GM10266 (cell line): ENCODE data around the gene RIN3.

Experiments
- DNase-seq: peaks from one replicate; pipeline ENCODE4 v3.0.0; 2012; ENCODE audit errors: extremely low spot score
- TF ChIP-seq, protein P1 (sequence below): IDR thresholded peaks from 2 replicates; pipeline ENCODE4 v1.5.1; 2012; ENCODE audit warnings: mild to moderate bottlenecking, low read depth; ENCODE audit not compliant: control insufficient read depth, insufficient read depth; ENCODE audit errors: missing control alignments

RIN3 gene

GRCh38 chr14:92516966-92517506, 3.5 kb downstream of the RIN3 start:
- TF ChIP-seq, protein P1, sequence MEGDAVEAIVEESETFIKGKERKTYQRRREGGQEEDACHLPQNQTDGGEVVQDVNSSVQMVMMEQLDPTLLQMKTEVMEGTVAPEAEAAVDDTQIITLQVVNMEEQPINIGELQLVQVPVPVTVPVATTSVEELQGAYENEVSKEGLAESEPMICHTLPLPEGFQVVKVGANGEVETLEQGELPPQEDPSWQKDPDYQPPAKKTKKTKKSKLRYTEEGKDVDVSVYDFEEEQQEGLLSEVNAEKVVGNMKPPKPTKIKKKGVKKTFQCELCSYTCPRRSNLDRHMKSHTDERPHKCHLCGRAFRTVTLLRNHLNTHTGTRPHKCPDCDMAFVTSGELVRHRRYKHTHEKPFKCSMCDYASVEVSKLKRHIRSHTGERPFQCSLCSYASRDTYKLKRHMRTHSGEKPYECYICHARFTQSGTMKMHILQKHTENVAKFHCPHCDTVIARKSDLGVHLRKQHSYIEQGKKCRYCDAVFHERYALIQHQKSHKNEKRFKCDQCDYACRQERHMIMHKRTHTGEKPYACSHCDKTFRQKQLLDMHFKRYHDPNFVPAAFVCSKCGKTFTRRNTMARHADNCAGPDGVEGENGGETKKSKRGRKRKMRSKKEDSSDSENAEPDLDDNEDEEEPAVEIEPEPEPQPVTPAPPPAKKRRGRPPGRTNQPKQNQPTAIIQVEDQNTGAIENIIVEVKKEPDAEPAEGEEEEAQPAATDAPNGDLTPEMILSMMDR: no peak
- DNase-seq: no peak

DNA sequence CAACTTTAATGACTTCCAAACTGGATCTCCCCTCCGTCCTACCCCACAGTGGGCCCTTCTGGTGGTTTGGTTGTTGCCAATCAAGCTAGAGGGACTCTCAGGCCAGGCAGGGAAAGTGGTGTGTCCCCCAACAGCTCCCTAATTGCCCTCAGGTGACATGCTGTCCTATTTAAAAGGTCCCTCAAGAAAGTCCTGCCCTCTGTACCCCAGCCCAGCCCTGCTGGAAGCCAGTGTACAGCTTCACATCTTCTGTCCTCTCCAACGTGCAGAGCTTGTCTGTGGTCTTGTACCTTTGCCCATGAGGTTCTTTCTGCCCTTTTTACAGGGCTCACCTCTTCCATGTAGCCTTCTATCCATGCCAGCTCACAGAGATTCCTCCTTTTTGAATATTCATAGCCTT, 4.2 kb downstream of the RIN3 start:
- DNase-seq: no peak
- TF ChIP-seq, protein P1: no peak

DNA sequence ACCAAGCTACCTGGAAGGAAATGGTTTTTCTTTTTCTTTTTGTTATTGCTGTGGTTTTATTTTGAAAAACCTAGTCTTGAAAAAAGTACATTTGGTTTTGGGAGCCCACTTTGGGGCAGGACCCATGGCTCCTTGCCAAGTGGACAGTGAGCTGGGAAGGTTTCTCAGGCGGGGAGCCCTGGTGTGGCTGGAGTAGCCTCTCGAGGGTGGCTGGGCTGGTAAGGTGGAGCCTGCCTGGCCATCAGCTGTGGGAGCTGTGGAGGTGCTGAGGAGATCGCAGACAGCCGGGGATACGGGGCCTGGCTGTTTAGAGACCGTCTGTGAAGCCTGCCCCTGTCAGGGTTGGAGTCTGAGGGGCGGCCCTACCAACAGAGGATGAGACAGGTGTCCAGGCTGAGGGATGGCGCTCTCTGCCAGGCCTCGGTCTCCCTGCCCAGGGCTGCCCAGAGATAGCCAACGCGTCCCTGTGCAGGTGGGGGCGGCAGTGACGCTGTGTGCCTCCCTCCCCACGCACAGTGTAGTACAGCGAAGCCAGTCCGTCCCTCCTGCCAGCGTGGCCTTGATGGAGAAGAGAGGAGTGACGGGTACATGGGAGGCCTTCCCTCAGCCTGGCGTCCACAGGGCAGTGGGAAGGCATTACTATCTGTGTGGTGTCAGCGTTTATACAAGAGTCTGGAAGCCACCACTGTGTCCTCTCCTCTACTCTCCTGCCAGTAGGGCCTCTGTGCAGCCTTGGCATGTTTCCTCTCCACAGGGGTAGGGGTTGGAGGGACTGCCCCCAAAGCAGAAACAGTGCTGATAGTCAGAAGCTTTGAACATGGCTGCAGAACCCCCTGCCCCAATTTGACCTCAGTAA, 5.9 kb downstream of the RIN3 start:
- TF ChIP-seq, protein P1: no peak
- DNase-seq: no peak

DNA sequence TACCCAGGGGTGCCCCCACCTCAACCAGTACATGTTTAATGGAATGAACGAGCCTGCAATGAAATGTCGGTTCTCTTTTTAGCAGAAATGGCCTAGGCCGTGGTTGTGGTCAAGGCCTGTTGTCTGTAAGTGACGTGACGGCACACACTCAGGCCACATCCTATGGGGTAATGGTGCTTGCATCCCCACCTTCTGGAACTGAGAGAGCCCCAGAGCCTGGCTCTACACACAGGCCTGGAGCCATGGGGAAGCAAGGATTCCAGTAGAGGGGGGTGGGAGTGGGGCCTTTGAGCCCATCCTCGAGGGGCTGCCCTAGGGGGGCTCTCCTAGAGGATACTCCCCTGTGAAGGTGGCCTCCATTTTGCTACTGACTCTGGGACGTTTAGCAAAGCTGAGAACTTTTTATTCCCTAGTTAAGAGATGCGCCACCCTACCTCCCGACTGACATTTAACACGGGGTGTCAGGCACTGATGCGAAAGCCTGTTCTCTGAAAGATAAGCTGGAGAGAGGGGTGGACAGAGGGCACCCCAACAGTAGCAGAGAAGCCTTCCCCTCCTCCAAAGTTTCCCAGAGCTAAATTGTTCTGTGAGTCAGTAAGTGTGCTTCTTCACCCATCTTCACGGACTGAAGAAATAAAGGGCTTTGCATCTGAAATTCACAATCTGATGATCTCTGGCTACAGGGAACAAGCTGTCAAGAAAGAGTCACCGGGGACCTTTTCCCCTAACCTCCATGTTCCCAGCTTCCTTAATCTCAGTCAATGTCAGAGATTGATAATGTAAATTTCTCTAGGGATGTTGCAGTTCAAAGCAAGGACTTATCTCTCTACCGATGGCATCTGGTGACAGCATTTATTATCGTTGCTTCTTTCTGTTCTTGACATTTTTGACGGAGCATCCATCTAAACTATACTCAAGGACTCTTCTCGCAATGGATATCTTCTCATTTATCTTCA, 6.8 kb downstream of the RIN3 start:
- TF ChIP-seq, protein P1: no peak
- peak; percentile 48 for DNase-seq

DNA sequence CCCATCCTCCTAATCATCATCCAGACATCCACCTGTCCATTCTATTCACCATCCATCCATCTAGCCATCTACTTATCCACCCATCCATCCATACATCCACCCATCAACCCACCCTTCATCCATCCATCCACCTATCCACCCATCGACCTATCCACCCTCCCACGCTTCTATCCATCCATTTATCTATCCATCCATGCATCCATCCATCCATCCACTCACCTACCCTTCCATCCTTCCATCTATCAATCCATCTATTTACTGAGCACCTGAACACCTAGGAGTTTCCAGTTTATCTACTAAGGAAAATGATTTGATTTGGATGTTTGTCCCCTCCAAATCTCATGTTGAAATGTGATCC, 7.5 kb downstream of the RIN3 start:
- TF ChIP-seq, protein P1: no peak

GRCh38 chr14:92523752-92524151, 10.2 kb downstream of the RIN3 start:
- no peak for DNase-seq
- TF ChIP-seq, protein P1: no peak

More for the DNA sequence above, 7.5 kb downstream of the RIN3 start:
- no peak for DNase-seq
